Raji (cell line): ENCODE measurements around the gene ADAMTS16.

ENCODE experiments used
- POLR2A ChIP-seq: IDR thresholded peaks from 2 replicates; pipeline ENCODE4 v1.6.1; 2011; ENCODE audit warnings: low read depth, low read length, control low read depth; ENCODE audit not compliant: insufficient read depth

Gene ADAMTS16

DNA sequence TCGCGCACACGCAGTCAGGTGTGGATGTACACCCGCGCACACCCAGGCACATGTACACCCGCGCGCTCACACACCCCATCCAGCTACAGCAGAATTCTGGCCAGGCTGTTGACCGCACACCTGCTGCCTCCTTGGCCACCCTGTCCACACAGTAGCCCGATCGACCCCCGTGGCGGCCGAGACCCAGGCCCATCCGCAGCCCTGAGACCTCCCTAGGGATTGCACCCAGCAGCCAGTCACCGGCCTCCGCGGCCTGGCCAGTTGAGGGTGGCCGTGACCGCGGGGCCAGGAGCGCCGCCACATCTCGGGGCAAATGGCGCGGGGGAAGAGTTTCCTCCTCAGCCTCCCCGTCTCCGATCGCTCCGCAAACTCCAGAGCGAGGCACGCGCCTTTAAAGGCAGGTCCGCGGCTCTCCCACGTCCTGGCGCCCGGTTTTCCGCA is 774 bp upstream of the ADAMTS16 start:
- no peak for TF ChIP-seq POLR2A

DNA sequence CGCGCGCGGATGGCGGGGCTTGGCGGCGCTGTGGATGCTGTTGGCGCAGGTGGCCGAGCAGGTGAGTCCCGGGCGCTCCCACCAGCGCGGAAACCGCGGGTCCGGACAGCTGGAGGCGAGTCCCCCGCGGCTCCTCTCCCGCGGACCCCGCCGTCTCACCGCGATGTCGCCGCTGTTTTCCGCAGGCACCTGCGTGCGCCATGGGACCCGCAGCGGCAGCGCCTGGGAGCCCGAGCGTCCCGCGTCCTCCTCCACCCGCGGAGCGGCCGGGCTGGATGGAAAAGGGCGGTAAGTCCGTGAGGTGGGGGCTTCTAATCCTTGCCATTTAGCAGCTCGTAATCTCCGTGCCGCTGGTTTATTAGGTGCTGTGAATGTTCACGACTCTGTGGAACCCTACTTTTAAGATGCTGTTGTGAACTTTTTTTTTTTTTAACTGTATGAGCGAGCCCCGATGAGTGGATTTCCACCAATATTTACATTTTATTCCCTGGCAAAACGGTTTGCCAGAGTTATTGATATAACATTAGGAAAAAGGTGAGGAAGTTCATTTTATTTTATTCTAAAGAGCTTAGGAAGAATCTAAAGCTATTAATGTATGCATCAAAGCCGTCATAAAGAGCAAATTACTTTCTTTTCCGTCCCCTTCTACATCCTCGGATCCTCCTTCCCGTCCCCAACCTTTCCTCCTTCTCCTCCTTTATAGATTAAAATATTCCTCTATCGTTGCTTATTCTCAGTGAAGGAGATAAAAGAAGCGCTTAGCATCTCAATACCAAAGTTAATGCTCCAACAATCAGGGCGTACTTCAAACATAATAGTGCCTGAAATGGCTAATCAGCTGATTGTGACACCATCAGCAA is 579 bp downstream of the ADAMTS16 start:
- TF ChIP-seq POLR2A, result no peak

DNA sequence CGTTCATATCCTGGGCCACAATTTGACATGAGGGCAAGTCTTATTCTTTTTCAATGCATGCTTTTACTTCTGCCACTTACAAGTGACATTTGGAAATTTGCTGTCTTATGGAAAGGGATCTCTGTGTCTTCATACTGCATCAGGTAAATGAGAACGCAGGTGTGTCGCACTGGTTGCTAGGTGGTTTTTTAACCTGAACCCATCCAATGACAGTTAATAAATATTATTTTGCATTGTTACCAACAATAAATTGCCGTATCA is 1.1 kb downstream of the ADAMTS16 start:
- no peak for TF ChIP-seq POLR2A

DNA sequence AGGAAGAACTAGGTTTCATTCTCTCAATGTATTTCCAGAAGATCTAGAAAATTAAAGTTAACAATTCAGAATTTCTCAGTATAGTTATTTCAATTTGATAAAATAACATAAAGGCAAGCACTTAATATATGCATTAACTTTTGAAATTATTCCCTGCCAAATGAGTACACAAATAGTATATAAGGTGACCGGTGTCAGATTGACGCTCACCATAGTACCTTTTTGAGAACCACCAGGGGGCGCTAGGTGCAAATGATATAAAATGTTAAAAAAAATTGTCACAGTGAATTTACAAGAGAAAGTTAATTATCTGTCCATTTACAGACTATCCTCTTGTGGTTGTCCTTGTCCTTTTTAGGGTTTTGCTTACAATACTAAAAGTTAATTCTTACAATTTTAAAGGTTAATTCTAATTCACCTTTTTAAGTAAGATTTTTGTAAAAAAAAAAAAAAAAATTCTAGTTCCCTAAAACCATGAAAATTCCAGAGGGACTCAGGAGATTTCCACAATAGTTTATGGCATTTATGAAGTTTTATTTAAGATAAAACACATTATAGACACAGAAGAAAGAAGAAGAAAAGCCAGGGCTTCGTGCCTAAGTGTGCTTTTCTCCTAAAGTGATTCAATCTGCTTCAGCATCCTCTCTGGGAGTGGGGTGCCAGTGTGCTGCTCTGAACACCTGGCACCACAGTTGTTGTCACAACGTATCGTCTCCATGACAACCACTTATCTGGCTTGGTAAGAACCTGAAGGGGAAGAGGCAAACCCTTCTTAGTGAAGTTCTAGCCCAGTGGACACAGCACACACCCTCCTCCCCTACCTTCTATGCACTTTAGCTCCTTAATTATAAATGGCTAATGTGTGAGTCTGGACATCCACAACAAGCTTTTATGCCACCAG is 1.7 kb downstream of the ADAMTS16 start:
- TF ChIP-seq POLR2A, result no peak

DNA sequence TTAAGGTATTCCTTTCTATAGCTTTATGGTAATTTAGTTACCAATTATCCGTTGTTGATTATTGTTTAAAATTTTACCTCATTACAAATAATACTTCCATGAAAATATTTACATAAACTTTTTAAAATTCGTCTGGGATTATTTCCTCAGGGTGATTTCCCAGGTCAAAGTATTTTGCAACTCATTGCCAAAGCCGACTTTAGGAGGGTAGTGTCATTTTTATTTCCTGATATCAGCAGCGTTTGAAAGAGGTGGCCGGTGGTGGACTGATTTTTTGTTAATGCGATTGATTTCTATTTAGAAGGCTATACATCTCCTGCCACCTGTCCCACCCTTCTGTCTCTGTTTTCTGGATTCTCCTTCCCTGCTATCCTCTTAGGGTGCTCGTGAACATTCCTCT is 4.3 kb downstream of the ADAMTS16 start:
- TF ChIP-seq POLR2A, result no peak

DNA sequence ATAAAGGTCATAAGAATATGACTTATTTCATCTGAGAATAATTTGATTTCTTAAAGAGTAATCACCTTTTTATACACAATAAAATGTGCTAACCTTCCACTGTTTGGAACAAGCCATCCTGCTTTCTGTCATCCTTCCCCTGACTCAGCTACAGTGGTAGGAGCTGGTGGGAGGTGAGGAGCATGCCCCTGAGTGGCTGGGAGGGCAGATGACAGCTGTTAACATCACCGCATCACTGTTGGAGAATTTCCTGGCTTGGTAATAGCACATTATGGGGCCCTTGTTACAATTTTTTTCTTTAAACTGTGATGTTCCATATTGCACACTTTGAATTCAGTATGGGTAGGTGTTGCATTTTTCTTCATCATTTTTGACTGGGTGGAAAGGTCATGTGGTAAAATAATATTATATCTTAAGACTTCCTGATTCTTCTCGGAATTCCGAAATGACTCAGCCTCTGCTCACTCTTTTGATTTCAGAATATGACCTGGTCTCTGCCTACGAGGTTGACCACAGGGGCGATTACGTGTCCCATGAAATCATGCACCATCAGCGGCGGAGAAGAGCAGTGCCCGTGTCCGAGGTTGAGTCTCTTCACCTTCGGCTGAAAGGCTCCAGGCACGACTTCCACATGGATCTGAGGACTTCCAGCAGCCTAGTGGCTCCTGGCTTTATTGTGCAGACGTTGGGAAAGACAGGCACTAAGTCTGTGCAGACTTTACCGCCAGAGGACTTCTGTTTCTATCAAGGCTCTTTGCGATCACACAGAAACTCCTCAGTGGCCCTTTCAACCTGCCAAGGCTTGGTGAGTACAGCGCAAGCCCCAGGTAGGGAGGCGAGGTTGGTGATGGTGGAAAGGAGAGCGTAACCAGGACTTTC is 5.8 kb downstream of the ADAMTS16 start:
- no peak for TF ChIP-seq POLR2A

DNA sequence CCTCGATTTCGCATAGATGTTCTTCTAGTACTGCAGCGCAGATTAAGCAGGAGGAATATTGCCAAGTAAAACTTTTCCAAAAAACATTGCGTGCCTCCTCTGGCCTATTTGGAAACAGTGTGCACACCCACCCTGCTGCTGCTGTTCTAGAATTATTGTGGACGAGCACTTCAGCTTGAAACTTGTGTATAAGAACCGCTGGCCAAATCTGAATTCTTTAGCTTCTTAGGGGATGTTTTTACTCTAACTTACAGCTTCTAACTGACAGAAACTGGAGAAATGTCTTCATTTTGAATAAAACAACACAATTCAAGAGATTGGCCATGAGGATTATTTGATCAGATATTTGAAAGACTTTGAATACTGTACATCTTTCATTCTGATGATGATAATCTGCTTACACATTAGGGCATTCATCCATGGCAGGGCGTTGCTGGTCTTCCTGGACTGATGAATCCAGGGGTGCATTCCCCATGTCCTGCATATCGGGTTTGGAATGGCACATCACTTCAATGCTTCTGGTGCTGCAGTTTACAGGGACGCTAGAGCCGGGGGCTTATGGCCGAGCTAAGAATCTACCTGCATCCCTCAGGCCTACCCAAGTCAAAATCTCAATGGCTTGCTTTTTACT is 6.5 kb downstream of the ADAMTS16 start:
- no peak for TF ChIP-seq POLR2A

DNA sequence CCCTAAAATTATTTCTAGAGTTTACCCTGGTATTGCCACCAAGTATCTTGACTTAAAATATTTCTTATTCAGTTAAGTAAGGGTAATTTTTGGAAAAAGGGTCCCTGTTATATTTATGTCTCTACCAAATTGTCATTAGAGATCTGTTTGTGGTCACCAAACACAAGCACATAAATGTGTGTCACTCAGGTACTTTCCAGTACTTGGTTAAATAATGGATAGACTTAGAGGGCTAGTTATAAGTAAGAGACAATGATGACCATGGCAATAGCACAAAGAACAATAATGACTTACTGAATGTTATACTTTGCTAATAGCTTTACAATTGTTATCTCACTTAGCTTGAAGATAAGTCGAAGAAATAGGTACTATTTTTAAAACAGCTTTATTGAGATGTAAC is 9.0 kb downstream of the ADAMTS16 start:
- no peak for TF ChIP-seq POLR2A

DNA sequence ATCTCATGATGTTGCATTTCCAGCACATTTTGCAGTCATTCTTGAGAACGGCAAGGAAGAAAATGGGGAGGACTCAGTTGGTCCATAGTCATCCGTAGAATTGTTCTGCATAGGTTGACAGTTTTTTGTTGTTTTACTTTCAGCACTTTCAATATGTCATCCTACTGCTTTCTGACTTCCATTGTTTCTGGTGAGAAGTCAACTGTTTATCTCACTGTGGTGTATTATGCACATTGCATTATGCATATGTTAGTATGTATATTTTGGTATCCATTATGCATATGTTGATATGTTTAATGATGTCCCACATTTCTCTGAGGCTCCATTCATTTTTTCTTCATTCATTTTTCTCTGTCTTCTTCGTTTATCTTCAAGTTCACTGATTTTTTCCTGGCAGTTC is 10.5 kb downstream of the ADAMTS16 start:
- no peak for TF ChIP-seq POLR2A

DNA sequence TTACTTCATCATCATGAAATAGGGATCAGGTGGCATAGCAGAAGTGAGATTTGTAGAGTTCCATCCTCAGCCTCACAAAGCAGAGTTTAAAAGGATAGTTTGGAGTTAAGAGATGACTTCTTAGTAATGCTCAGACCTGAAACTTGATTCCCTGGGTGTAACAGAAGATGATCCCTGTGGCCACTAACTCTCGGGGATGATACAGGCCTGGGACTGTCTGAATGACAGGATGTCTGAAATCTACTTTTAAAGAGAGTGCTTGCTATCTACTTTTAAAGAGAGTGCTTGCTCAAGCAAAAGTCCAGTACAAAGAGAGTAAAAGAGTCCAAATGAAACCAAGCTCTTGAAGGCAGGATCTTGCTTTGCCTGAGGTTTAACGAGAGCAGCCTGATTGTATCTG is 14.6 kb downstream of the ADAMTS16 start:
- TF ChIP-seq POLR2A, result no peak

DNA sequence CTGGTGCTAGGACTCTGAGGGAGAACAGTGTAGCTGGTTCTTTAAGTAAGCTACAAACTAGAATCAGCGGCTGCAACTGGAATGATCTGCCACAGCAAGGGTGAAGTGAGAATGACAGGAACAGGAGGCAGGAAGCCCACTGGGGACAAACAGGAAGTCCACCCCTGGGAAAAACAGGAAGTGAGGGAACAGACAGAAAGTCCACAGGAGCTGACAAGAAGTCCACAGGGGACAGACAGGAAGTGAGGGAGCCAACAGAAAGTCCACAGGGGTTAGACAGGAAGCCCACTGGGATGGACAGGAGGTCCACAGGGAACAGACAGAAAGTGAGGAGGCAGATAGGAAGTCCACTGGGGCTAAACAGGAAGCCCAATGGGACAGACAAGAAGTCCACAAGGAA is 15.5 kb downstream of the ADAMTS16 start:
- no peak for TF ChIP-seq POLR2A

DNA sequence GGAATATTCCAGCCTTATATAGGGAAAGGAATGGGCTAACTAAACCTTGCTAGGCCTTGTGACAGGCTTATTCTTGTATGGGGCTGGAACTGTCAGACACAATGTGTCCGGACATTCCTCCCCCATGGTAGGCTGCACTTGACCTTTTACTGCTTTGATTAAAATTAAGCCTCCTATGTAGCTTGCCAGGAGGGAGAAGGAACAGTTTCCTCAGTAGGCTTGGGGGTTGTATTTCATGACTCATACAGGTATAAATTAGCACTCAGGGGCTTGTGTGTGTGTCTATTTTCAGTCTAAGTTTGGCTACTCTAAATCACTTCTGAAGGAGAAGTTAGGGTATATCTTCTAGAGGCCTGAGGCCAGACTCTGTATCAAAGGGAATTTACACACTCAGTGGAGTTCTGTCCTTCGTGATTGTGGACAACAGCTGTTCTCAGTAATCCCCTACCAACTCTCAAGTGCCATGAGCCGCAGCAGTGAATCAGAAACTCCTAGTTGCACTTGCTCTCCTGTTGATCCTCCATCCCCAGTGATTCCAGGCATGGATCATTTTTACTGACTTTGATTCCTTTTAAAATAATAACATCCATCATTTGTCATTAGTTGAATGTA is 16.4 kb downstream of the ADAMTS16 start:
- no peak for TF ChIP-seq POLR2A

DNA sequence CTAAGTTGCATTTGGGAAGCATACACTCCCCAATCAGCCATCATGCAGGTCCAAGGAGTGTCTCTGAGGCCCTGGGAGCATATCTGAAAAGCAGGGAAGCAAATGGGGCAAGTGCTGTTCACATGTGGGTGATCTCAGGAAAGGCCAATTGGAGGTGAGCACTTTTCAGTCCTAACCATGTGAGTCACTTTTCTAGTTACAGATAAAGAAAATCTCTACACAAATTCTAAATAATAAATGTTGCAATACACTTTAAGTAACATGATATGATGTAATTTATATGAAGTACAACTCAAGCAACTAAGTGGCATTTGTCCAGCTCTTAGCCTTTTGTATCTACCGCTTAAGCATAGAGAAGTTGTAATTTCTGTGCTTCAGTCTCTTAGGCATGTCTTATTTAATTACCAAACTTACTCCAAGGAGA is 18.4 kb downstream of the ADAMTS16 start:
- TF ChIP-seq POLR2A, result no peak
